Measurements from ENCODE around the gene ARSD. TPM values are rescaled to one million over a fixed set of nuclear protein-coding genes. Genes with fewer than 3 reads are reported as not detected.

Gene ARSD
- total and polyA plus RNA-seq, 2 of the 8 experiments (the other 6 are each of a cell fraction or from before 2014, with no cell fraction given) = 1.8 to 3.2 TPM

- H3K9ac ChIP-seq (replicated peaks in 1 of 4; ENCODE audit: extremely low read depth in 1 of 4, low read depth in 3 of 4, low read length in 3 of 4) = no peak overlapping the region
- no peak overlapping the region for H4K91ac ChIP-seq (replicated peaks; ENCODE audit: insufficient read length, low read length)
- CTCF ChIA-PET (ENCODE audit: partially characterized antibody) = no interaction called here
- peaks cover 0 to 7% (median 3%) of the 10 kb centered on the region in 4 experiments; a peak in 4 of 7 replicates for H3K4me1 ChIP-seq (replicated peaks in 1 of 4; ENCODE audit: control insufficient read depth in 3 of 4, insufficient read depth in 4 of 4, low read length in 3 of 4)
- POLR2A ChIA-PET (ENCODE audit: partially characterized antibody) = no interaction called here
- FAIRE-seq (no peak), DNase-seq (ENCODE audit: low read depth in 1 of 2, low spot score in 2 of 2) (no peak)
- H4K8ac ChIP-seq (ENCODE audit: extremely low read depth, insufficient read depth, low read length) = no peak overlapping the region
- no peaks in the 10 kb centered on the region for H3K79me1 ChIP-seq (ENCODE audit: low read depth, low read length)
- no peak overlapping the region for H3K4me2 ChIP-seq (ENCODE audit: insufficient read depth in 1 of 2, low read depth in 2 of 2, low read length in 2 of 2)
- WGBS, 2 experiments (ENCODE audit: extremely low coverage in 1 of 2, insufficient coverage in 1 of 2, insufficient read length in 1 of 2, insufficient replicate concordance in 2 of 2, low coverage in 1 of 2, low lambda C conversion rate in 2 of 2, missing lambda C conversion rate in 1 of 2) = 96% methylated on average over 9 of the region's 9 CpGs; no CpG with 5 or more reads in 1 of the 2 experiments
- no peak overlapping the region for H3K23ac ChIP-seq (ENCODE audit: insufficient read length)
- H2BK5ac ChIP-seq (ENCODE audit: low read depth, low read length) = no peak overlapping the region
- no peaks in the 10 kb centered on the region for H3K79me2 ChIP-seq (ENCODE audit: control insufficient read depth in 1 of 2, insufficient read depth in 2 of 2, low read length in 2 of 2)
- no peaks in the 10 kb centered on the region for H3K27me3 ChIP-seq (replicated peaks in 1 of 4; ENCODE audit: control insufficient read depth in 3 of 4, extremely low read depth in 1 of 4, insufficient read depth in 3 of 4, low read length in 3 of 4)
- H3K9me3 ChIP-seq (ENCODE audit: insufficient read depth in 2 of 2, low read depth in 1 of 2, low read length in 1 of 2) = no peaks in the 10 kb centered on the region
- TF ChIP-seq CEBPB (IDR thresholded peaks at IDR 0.05; ENCODE audit: low read depth, low read length) = no peak
- TF ChIP-seq HDAC2 (IDR thresholded peaks at IDR 0.05; ENCODE audit: borderline replicate concordance in 1 of 2, low read depth in 2 of 2, low read length in 2 of 2) = no peak
- no peak for TF ChIP-seq RAD21 (IDR thresholded peaks at IDR 0.05 in 1 of 2, conservative IDR thresholded peaks at IDR 0.05 in 1 of 2; ENCODE audit: low read depth in 2 of 2, low read length in 2 of 2)
- TF ChIP-seq BRCA1 (IDR thresholded peaks at IDR 0.05; ENCODE audit: low read depth, low read length) = no peak
- TF ChIP-seq EP300 (IDR thresholded peaks at IDR 0.05; ENCODE audit: borderline replicate concordance in 1 of 2, low read depth in 2 of 2, low read length in 2 of 2) = no peak
- no peak for TF ChIP-seq MAX (IDR thresholded peaks at IDR 0.05)
- no peak for TF ChIP-seq TAF1 (IDR thresholded peaks at IDR 0.05; ENCODE audit: low read depth, low read length)
- no peak for TF ChIP-seq FOSL1 (IDR thresholded peaks at IDR 0.05; ENCODE audit: insufficient read depth, low read depth, low read length)
- no peak overlapping the region for H4K5ac ChIP-seq (ENCODE audit: insufficient read length, low read depth, low read length)
- H2AFZ ChIP-seq (ENCODE audit: low read length) = no peak overlapping the region
- H2BK12ac ChIP-seq (ENCODE audit: low read depth, low read length) = no peak overlapping the region
- no peak overlapping the region for H3K27ac ChIP-seq (ENCODE audit: low read depth, low read length)
- no peak overlapping the region for H3K4ac ChIP-seq (replicated peaks; ENCODE audit: insufficient read length, low read depth, low read length)
- no peaks in the 10 kb centered on the region for H3K23me2 ChIP-seq (ENCODE audit: low read depth, low read length)
- no peak overlapping the region for H3K56ac ChIP-seq (replicated peaks; ENCODE audit: insufficient read length, low read depth, low read length)
- no peak overlapping the region for H2BK15ac ChIP-seq (ENCODE audit: low read length)
- H4K20me1 ChIP-seq (replicated peaks in 1 of 2; ENCODE audit: control insufficient read depth in 1 of 2, insufficient read depth in 2 of 2, low read length in 2 of 2) = no peaks in the 10 kb centered on the region
- H2AK5ac ChIP-seq (ENCODE audit: low read depth, low read length) = no peak overlapping the region
- no peak overlapping the region for H3K4me3 ChIP-seq (ENCODE audit: extremely low read depth in 1 of 4, insufficient read depth in 2 of 4, low read depth in 3 of 4, low read length in 4 of 4)
- H3K14ac ChIP-seq (ENCODE audit: insufficient read length) = no peak overlapping the region
- H2BK120ac ChIP-seq (replicated peaks; ENCODE audit: low read depth, low read length) = no peak overlapping the region
- H2BK20ac ChIP-seq (ENCODE audit: low read length) = no peak overlapping the region
- no peak overlapping the region for H3K18ac ChIP-seq (ENCODE audit: extremely low read depth, low read length)
- H3K36me3 ChIP-seq (ENCODE audit: control insufficient read depth in 2 of 4, insufficient read depth in 4 of 4, low read length in 3 of 4) = no peaks in the 10 kb centered on the region
Measured at GRCh38 chrX:2958199-2958598, 29.1 kb upstream of the ARSD start.
